GM21528 (cell line): ENCODE results near the gene CHST11.

Source experiments
- ATAC-seq: cut with Tn5 transposase; IDR thresholded peaks from one replicate; pipeline ENCODE4 v1.9.1; 2021; ENCODE audit warnings: mild to moderate bottlenecking, moderate library complexity; ENCODE audit not compliant: unreplicated experiment, low FRiP score

CHST11 gene

GRCh38 chr12:104499668-104500332, 43.1 kb downstream of the CHST11 start:
- no peak for ATAC-seq

GRCh38 chr12:104501115-104501514, 44.4 kb downstream of the CHST11 start:
- no peak for ATAC-seq

- ATAC-seq = no peak
These were observed 44.9 kb downstream of the CHST11 start for GRCh38 chr12:104501660-104502059.

GRCh38 chr12:104502217-104502616, 45.5 kb downstream of the CHST11 start:
- ATAC-seq = no peak

- ATAC-seq = no peak
These were observed 45.9 kb downstream of the CHST11 start for GRCh38 chr12:104502638-104503037.

GRCh38 chr12:104503191-104503590, 46.4 kb downstream of the CHST11 start:
- no peak for ATAC-seq

- no peak for ATAC-seq
These were observed 47.4 kb downstream of the CHST11 start for GRCh38 chr12:104504146-104504545.

- peak; percentile 91 for ATAC-seq
These were observed 48.5 kb downstream of the CHST11 start for GRCh38 chr12:104505095-104505818.

- ATAC-seq = no peak
These were observed 50.1 kb downstream of the CHST11 start for GRCh38 chr12:104506676-104507401.

- ATAC-seq = no peak
These were observed 50.9 kb downstream of the CHST11 start for GRCh38 chr12:104507672-104508071.

- no peak for ATAC-seq
These were observed 52.2 kb downstream of the CHST11 start for GRCh38 chr12:104508752-104509446.

- ATAC-seq = no peak
These were observed 53.6 kb downstream of the CHST11 start for GRCh38 chr12:104510145-104510872.

GRCh38 chr12:104510873-104511440, 54.2 kb downstream of the CHST11 start:
- no peak for ATAC-seq

GRCh38 chr12:104513681-104514080, 56.9 kb downstream of the CHST11 start:
- no peak for ATAC-seq

- no peak for ATAC-seq
These were observed 57.5 kb downstream of the CHST11 start for GRCh38 chr12:104514092-104514810.

GRCh38 chr12:104515899-104516298, 59.2 kb downstream of the CHST11 start:
- no peak for ATAC-seq

- ATAC-seq = no peak
These were observed 60.1 kb downstream of the CHST11 start for GRCh38 chr12:104516821-104517220.

GRCh38 chr12:104517880-104518279, 61.1 kb downstream of the CHST11 start:
- ATAC-seq = no peak
